Measurements from ENCODE around the gene ALAS1. TPM values are rescaled to one million over a fixed set of nuclear protein-coding genes. Genes with fewer than 3 reads are reported as not detected.

Gene ALAS1
- total and polyA plus RNA-seq, 9 of the 15 experiments (the other 6 are each of a cell fraction or from before 2014, with no cell fraction given): 21.4 to 49.5 (median 34.4) TPM

- TF ChIP-seq PREB (CRISPR knock-in tag; IDR thresholded peaks at IDR 0.05) (no peak), MCM5 (IDR thresholded peaks at IDR 0.05; ENCODE audit: low read depth) (no peak), ZNF311 (CRISPR knock-in tag; IDR thresholded peaks at IDR 0.05) (no peak), ZBTB8A (IDR thresholded peaks at IDR 0.05; ENCODE audit: partially characterized antibody) (no peak), SMC3 (conservative IDR thresholded peaks at IDR 0.05; ENCODE audit: insufficient read depth, low read depth, low read length) (no peak), ZNF785 (CRISPR knock-in tag; IDR thresholded peaks at IDR 0.05) (no peak), ZNF766 (CRISPR knock-in tag; conservative IDR thresholded peaks at IDR 0.05) (no peak), ZBTB33 (CRISPR knock-in tag; IDR thresholded peaks at IDR 0.05) (no peak), ELF1 (tag; IDR thresholded peaks at IDR 0.05) (peak; percentile 29; the same call in 1 of the 2 replicates), KLF13 (tag; IDR thresholded peaks at IDR 0.05; ENCODE audit: borderline replicate concordance, low read depth) (no peak), FOXP4 (CRISPR knock-in tag; IDR thresholded peaks at IDR 0.05; ENCODE audit: borderline replicate concordance) (no peak), RHOXF2B (CRISPR knock-in tag; conservative IDR thresholded peaks at IDR 0.05) (no peak), FOXK2 (conservative IDR thresholded peaks at IDR 0.05 in 1 of 2, IDR thresholded peaks at IDR 0.05 in 1 of 2; ENCODE audit: low read depth in 2 of 2) (peak in 1 of 2 experiments; percentile 20; a peak in 2 of 4 replicates), SMAD4 (CRISPR knock-in tag; conservative IDR thresholded peaks at IDR 0.05) (no peak; the same call in 1 of the 2 replicates), CEBPG (CRISPR knock-in tag; IDR thresholded peaks at IDR 0.05) (peak; percentile 96), CEBPG (tag; conservative IDR thresholded peaks at IDR 0.05 in 1 of 2, IDR thresholded peaks at IDR 0.05 in 1 of 2) (peak; percentile 58 to 82), SMARCA5 (IDR thresholded peaks at IDR 0.05) (no peak), ZNF263 (CRISPR knock-in tag; IDR thresholded peaks at IDR 0.05; ENCODE audit: borderline replicate concordance) (no peak; the same call in 1 of the 2 replicates), SAFB2 (IDR thresholded peaks at IDR 0.05; ENCODE audit: borderline replicate concordance, low read depth, low read length, severe bottlenecking) (no peak), NEUROD1 (IDR thresholded peaks at IDR 0.05; ENCODE audit: borderline replicate concordance, low read depth, low read length, partially characterized antibody) (no peak), NCOA2 (IDR thresholded peaks at IDR 0.05; ENCODE audit: partially characterized antibody in 2 of 2) (no peak), TCF3 (CRISPR knock-in tag; IDR thresholded peaks at IDR 0.05) (peak; percentile 36; the same call in 1 of the 2 replicates)
Measured at GRCh38 chr3:52240059-52240885, 42.3 kb downstream of the ALAS1 start (continued).

Data from K562 (cell line).